ENCODE measurements around the gene FSHR.

The FSHR gene, protein sequence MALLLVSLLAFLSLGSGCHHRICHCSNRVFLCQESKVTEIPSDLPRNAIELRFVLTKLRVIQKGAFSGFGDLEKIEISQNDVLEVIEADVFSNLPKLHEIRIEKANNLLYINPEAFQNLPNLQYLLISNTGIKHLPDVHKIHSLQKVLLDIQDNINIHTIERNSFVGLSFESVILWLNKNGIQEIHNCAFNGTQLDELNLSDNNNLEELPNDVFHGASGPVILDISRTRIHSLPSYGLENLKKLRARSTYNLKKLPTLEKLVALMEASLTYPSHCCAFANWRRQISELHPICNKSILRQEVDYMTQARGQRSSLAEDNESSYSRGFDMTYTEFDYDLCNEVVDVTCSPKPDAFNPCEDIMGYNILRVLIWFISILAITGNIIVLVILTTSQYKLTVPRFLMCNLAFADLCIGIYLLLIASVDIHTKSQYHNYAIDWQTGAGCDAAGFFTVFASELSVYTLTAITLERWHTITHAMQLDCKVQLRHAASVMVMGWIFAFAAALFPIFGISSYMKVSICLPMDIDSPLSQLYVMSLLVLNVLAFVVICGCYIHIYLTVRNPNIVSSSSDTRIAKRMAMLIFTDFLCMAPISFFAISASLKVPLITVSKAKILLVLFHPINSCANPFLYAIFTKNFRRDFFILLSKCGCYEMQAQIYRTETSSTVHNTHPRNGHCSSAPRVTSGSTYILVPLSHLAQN

DNA sequence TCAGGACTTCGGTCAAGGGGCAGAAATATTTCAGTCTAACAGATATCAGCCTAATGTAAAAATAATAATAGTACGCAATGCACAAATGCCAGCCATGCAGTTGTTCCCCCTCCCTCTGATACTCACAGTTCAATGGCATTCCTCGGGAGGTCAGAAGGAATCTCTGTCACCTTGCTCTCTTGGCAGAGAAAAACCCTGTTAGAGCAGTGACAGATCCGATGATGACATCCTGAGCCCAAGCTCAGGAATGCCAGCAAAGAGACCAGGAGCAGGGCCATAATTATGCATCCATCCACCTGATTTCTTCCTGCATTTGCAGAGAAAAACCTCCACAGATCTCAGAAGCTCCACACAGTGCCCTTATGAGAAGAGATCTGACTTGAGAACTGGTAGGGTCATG, at the start of gene FSHR:
TSS of gene FSHR (minus strand) at position 376 of the 400 bp plus-strand sequence. CDS start at position 278, 98 bp downstream.
- no peak for DNase-seq (ENCODE audit: low read depth in 2 of 3, low spot score in 1 of 3)

- no peak for DNase-seq (ENCODE audit: low read depth in 2 of 3, low spot score in 1 of 3)
Measured at GRCh38 chr2:49199266-49199665, 45.0 kb upstream of the FSHR start.

GRCh38 chr2:49194701-49195100, 40.4 kb upstream of the FSHR start:
- no peak for DNase-seq (ENCODE audit: low read depth in 2 of 3, low spot score in 1 of 3)

DNA sequence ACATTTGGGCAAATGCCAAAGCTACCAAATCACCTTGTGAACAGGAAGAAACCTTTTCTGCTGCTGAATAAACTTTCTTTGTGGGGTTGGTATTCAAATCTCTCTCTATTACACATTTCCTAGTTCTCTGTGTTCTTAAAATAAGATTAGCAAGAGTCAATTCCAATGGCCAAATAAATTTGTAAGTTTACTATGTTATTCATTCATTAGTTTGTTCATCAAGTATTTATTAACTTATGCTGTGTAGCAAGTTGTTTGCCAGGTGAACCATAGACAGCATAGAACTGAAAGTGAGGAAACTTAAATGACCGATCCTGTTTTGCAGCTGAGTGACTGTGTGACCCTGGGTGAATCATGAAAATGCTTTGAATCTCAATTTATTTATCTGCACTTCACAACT, 37.7 kb upstream of the FSHR start:
- no peak for DNase-seq (ENCODE audit: low read depth in 2 of 3, low spot score in 1 of 3)

- no peak for DNase-seq (ENCODE audit: low read depth in 2 of 3, low spot score in 1 of 3)
Measured at GRCh38 chr2:49189512-49190225, 35.4 kb upstream of the FSHR start.

DNA sequence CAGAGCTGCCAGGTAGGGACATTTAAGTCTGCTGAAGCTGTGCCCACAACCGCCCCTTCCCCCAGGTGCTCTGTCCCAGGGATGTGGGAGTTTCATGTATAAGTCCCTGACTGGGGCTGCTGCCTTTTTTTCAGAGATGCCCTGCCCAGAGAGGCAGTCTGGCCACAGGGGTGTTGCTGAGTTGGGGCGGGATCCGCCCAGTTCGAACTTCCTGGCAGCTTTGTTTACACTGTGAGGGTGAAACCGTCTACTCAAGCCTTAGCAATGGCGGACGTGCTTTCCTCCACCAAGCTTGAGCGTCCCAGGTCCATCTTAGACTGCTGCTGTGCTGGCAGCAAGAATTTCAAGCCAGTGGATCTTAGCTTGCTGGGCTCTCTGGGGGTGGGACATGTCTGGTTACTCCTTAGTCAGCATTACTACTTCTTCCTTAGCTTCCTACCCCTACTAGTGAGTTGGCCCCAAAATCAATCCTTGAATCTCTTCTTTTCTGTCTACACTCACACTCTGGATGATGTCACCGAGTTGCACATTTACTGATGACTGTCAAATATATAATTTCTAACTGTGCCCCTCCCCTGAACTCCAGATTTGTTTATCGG, 31.8 kb upstream of the FSHR start:
- DNase-seq (ENCODE audit: low read depth in 2 of 3, low spot score in 1 of 3), result no peak

- DNase-seq (ENCODE audit: low read depth in 2 of 3, low spot score in 1 of 3), result no peak
Measured at GRCh38 chr2:49178656-49179055, 24.3 kb upstream of the FSHR start.

DNA sequence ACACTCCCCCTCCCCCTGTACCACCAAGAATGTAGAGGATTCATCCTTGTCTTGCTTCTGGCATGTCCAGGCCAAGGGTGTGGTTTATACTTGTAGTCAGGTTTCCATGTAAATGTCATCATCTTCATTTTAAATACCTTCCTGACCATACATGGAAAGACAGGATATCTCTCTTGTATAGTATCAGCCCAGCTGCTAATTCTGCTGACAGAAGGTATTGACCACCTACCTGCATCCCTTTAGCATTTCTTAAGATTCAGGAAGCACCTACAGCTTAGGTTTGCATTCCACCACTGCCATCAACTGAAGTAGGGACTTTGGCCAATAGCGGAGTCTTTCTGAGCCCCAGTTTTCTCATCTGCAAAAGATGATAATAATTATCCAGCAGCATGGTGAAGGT, 22.9 kb upstream of the FSHR start:
- no peak for DNase-seq (ENCODE audit: low read depth in 2 of 3, low spot score in 1 of 3)

GRCh38 chr2:49175831-49176230, 21.5 kb upstream of the FSHR start:
- no peak for DNase-seq (ENCODE audit: low read depth in 2 of 3, low spot score in 1 of 3)

GRCh38 chr2:49174750-49175149, 20.4 kb upstream of the FSHR start:
- DNase-seq (ENCODE audit: low read depth in 2 of 3, low spot score in 1 of 3), result no peak

- no peak for DNase-seq (ENCODE audit: low read depth in 2 of 3, low spot score in 1 of 3)
Measured at GRCh38 chr2:49167131-49167530, 12.8 kb upstream of the FSHR start.

GRCh38 chr2:49165662-49166061, 11.3 kb upstream of the FSHR start:
- DNase-seq (ENCODE audit: low read depth in 2 of 3, low spot score in 1 of 3), result no peak

- DNase-seq (ENCODE audit: low read depth in 2 of 3, low spot score in 1 of 3), result no peak
Measured at GRCh38 chr2:49164729-49165128, 10.4 kb upstream of the FSHR start.

DNA sequence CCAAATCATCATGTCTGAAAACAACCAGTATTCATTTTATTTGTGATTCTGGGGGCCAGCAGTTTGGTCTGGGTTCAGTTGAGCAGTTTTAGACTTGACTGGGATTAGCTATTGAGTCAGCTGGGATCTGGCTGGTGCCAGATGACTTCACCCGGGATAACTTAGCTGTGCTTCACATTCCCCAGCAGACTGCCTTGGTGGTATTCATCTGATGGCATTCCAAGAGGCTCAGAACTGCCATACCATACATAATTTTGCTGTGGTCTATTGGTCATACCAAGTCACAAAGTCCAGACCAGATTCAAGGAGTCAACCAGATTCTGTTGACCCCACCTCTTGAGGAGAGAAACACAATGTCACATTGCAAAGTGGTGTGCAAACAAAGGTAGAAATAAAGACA, 7.8 kb upstream of the FSHR start:
- DNase-seq (ENCODE audit: low read depth in 2 of 3, low spot score in 1 of 3), result no peak

DNA sequence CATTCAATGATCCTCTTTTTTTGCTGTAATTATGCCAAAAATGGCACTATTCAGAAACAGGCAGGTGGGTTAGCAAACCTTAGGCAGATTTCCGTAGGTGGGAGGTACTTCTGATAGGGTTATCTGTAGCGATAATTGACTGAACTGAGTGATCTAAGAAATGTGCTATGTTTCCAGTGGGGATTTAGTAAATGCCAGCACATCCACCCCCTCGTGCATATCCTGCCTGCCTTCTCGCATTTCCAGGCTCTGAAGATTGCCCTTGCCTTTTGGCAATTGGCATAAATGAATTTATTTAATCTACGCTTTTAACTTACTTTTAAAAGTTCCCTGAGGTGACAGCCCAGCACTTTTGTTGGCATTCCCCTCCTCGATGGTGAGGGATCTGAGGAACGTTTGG, 576 bp upstream of the FSHR start:
- no peak for DNase-seq (ENCODE audit: low read depth in 2 of 3, low spot score in 1 of 3)

GRCh38 chr2:49153252-49153651, 1.1 kb downstream of the FSHR start:
- no peak for DNase-seq (ENCODE audit: low read depth in 2 of 3, low spot score in 1 of 3)

- no peak for DNase-seq (ENCODE audit: low read depth in 2 of 3, low spot score in 1 of 3)
Measured at GRCh38 chr2:49152824-49153223, 1.5 kb downstream of the FSHR start.

DNA sequence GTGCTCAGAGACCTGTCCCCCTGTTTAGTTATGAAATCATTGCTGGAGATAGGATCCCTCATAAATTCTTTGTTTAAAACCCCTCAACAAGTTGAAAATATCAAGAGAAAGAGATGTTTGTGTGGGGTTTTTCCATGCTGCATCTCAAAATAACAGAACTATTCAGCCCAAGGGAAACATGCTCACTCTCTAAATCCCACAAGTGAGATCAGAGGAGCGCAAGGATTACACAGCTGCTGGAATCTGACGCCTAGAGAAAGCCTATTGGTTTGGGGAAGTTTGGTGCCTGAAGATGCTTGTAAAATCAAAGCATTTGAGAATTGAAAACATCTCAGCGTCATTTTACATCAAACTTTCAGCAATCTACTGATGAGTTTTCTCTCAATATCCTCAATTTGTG, 7.9 kb downstream of the FSHR start:
- no peak for DNase-seq (ENCODE audit: low read depth in 2 of 3, low spot score in 1 of 3)

GRCh38 chr2:49131801-49132200, 22.5 kb downstream of the FSHR start:
- DNase-seq (ENCODE audit: low read depth in 2 of 3, low spot score in 1 of 3), result no peak

GRCh38 chr2:49129034-49129433, 25.3 kb downstream of the FSHR start:
- DNase-seq (ENCODE audit: low read depth in 2 of 3, low spot score in 1 of 3), result no peak

DNA sequence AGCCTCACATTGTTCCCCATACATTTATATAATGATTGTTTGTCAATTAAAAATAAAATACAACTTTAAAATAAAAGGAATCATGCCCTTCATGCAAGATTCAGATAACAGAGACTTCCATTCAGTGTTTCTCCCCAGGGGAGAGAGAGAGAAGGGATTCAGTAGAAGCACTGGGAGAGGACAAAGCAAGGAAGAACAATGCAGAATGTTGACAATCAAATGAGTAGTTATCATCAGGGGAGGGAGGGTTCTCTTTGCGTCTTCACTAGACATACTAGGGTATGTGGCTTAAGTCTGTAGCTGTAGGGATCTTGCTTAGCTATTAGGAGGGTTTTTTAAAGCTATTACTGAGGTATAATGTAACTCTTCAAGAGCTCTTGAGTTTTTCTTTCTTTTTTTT, 30.7 kb downstream of the FSHR start:
- DNase-seq (ENCODE audit: low read depth in 2 of 3, low spot score in 1 of 3), result no peak

DNA sequence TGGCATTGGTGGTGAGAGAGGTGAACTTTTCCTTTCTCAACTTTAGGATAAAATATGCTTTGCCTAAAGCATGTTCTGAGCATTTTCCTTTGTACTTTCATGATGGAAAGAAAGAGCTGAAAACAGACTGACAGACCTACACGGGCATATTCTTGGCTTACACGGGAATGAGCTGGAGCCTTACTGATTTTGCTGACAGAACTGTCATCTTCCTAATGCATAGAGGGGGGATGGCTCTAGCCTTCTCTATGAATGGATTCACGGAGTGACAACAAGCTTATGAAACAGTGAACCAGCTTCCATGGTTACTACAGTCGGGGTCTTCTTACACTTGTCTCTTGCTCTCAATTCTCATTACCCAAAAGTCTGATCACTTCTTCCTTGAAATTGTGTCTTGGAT, 32.2 kb downstream of the FSHR start:
- no peak for DNase-seq (ENCODE audit: low read depth in 2 of 3, low spot score in 1 of 3)
